Subcutaneous adipose tissue (tissue), 4 donors: ENCODE results near the gene GALNT12. TPM values are rescaled to one million over a fixed set of nuclear protein-coding genes. Genes with fewer than 3 reads are reported as not detected.

Experiments used
- CTCF ChIP-seq: fragments of 450-650 bp; IDR thresholded peaks from one replicate; pipeline ENCODE4 v1.5.1; 2016; ENCODE audit warnings: low read depth, mild to moderate bottlenecking, control low read depth, antibody characterized with exemption, moderate library complexity
- total RNA-seq, 4 donors: library from RNA; depleted of rRNA; stranded (reverse); fragments of >200 nt; gene quantifications; one replicate each; pipeline ENCODE4 v1.1.0, GENCODE V29; 2016

Gene GALNT12
- total RNA-seq, 4 donors from 2014 or later, result 1.9 to 8.5 (median 3.7) TPM

GRCh38 chr9:98852961-98853360 lies 45.5 kb downstream of the GALNT12 start:
- TF ChIP-seq CTCF, result no peak

GRCh38 chr9:98854266-98854665 lies 46.8 kb downstream of the GALNT12 start:
- TF ChIP-seq CTCF, result no peak

- no peak for TF ChIP-seq CTCF
These were observed 48.1 kb downstream of the GALNT12 start for GRCh38 chr9:98855592-98855991.

GRCh38 chr9:98856982-98857381 lies 49.5 kb downstream of the GALNT12 start:
- no peak for TF ChIP-seq CTCF

- no peak for TF ChIP-seq CTCF
These were observed 52.5 kb downstream of the GALNT12 start for GRCh38 chr9:98859941-98860340.

GRCh38 chr9:98860871-98861293 lies 53.4 kb downstream of the GALNT12 start:
- no peak for TF ChIP-seq CTCF

GRCh38 chr9:98861781-98862504 lies 54.5 kb downstream of the GALNT12 start:
- no peak for TF ChIP-seq CTCF
